CD14-positive monocyte (primary cell): ENCODE measurements around the gene UPP1. TPM values are rescaled to one million over a fixed set of nuclear protein-coding genes. Genes with fewer than 3 reads are reported as not detected.

Source experiments
- DNase-seq, 3 donors: peaks; one replicate each; pipeline ENCODE4 v3.0.0-alpha.2; 2011 to 2022
- H2AFZ ChIP-seq: 2 replicates; pipeline ENCODE4 v1.6.0; 2012; ENCODE audit warnings: mild to moderate bottlenecking, low read depth, low read length, inconsistent platforms; ENCODE audit not compliant: insufficient read depth, poor library complexity, severe bottlenecking
- H3K27ac ChIP-seq, 2 donors: 1 replicate in 1 of 2; 2 replicates in 1 of 2; pipeline ENCODE4 v1.5.1; 2012 to 2013; ENCODE audit warnings: low read length in 2 of 2, control low read depth in 1 of 2, inconsistent platforms in 1 of 2, low read depth in 1 of 2, mild to moderate bottlenecking in 1 of 2
- H3K27me3 ChIP-seq, 2 donors: one replicate each; pipeline versions ENCODE4 v1.6.0 to v1.6.1; 2011 to 2013; ENCODE audit warnings: low read length in 2 of 2; ENCODE audit not compliant: control insufficient read depth in 2 of 2, insufficient read depth in 2 of 2
- H3K36me3 ChIP-seq, 2 donors: replicated peaks in 1 of 2; 1 replicate in 1 of 2; 2 replicates in 1 of 2; pipeline versions ENCODE4 v1.5.1 to v1.6.1; 2012 to 2013; ENCODE audit warnings: low read length in 2 of 2, control low read depth in 1 of 2, inconsistent platforms in 1 of 2, mild to moderate bottlenecking in 1 of 2; ENCODE audit not compliant: insufficient read depth in 2 of 2, control insufficient read depth in 1 of 2
- H3K4me1 ChIP-seq, 2 donors: 1 replicate in 1 of 2; 2 replicates in 1 of 2; pipeline versions ENCODE4 v1.5.1 to v1.6.1; 2012 to 2013; ENCODE audit warnings: low read length in 2 of 2, control low read depth in 1 of 2, inconsistent platforms in 1 of 2, mild to moderate bottlenecking in 1 of 2, moderate library complexity in 1 of 2; ENCODE audit not compliant: insufficient read depth in 2 of 2, control insufficient read depth in 1 of 2
- H3K4me2 ChIP-seq: replicated peaks from 2 replicates; pipeline ENCODE3; 2012; ENCODE audit warnings: low read length, moderate library complexity, mild to moderate bottlenecking; ENCODE audit not compliant: poor library complexity, severe bottlenecking; ENCODE audit errors: extremely low read depth
- H3K4me3 ChIP-seq, 3 experiments: fragments of 200-600 bp in 1 of 3; sonication (generic) in 1 of 3; replicated peaks in 1 of 3; 1 replicate in 2 of 3; 2 replicates in 1 of 3; pipeline ENCODE4 v1.5.1; 2011 to 2013; ENCODE audit warnings: low read length in 3 of 3, mild to moderate bottlenecking in 3 of 3, control low read depth in 2 of 3, low read depth in 2 of 3, inconsistent platforms in 1 of 3, moderate library complexity in 1 of 3
- H3K79me2 ChIP-seq: 2 replicates; pipeline ENCODE4 v1.6.0; 2012; ENCODE audit warnings: mild to moderate bottlenecking, control low read depth, inconsistent platforms, low read length, moderate library complexity; ENCODE audit not compliant: insufficient read depth
- H3K9ac ChIP-seq: 2 replicates; pipeline ENCODE4 v1.6.0; 2017; ENCODE audit warnings: low read length, mild to moderate bottlenecking; ENCODE audit not compliant: insufficient read depth, poor library complexity, severe bottlenecking
- H3K9me3 ChIP-seq, 2 donors: replicated peaks in 1 of 2; 1 replicate in 1 of 2; 2 replicates in 1 of 2; pipeline versions ENCODE4 v1.5.1 to v1.6.1; 2012 to 2013; ENCODE audit warnings: low read length in 2 of 2, control low read depth in 1 of 2; ENCODE audit not compliant: control insufficient read depth in 1 of 2, insufficient read depth in 1 of 2
- H4K20me1 ChIP-seq: 2 replicates; pipeline ENCODE4 v1.6.0; 2012; ENCODE audit warnings: mild to moderate bottlenecking, low read length, control low read depth, moderate library complexity; ENCODE audit not compliant: insufficient read depth
- H3K27ac Mint-ChIP-seq, 7 donors: one replicate each; pipeline ENCODE4 v1.8.0; 2020; ENCODE audit warnings: mild to moderate bottlenecking in 7 of 7, mixed read lengths in 7 of 7, moderate library complexity in 6 of 7, inconsistent platforms in 2 of 7
- H3K27me3 Mint-ChIP-seq, 3 donors: one replicate each; pipeline ENCODE4 v1.8.0; 2021 to 2022; ENCODE audit warnings: low read depth in 3 of 3, mild to moderate bottlenecking in 3 of 3, mixed read lengths in 3 of 3, moderate library complexity in 3 of 3, inconsistent platforms in 1 of 3
- H3K36me3 Mint-ChIP-seq, 2 donors: one replicate each; pipeline ENCODE4 v1.8.0; 2020; ENCODE audit warnings: mixed read lengths in 2 of 2, inconsistent platforms in 1 of 2, mild to moderate bottlenecking in 1 of 2
- H3K4me1 Mint-ChIP-seq: one replicate; pipeline ENCODE4 v1.8.0; 2020; ENCODE audit warnings: mild to moderate bottlenecking, mixed read lengths
- H3K4me3 Mint-ChIP-seq, 2 donors: one replicate each; pipeline ENCODE4 v1.8.0; 2020; ENCODE audit warnings: mild to moderate bottlenecking in 2 of 2, mixed read lengths in 2 of 2, moderate library complexity in 1 of 2
- H3K9me3 Mint-ChIP-seq, 7 donors: one replicate each; pipeline ENCODE4 v1.8.0; 2020 to 2022; ENCODE audit warnings: mixed read lengths in 7 of 7, mild to moderate bottlenecking in 6 of 7, moderate library complexity in 6 of 7, inconsistent platforms in 2 of 7
- CTCF ChIP-seq: fragments of 200-600 bp; IDR thresholded peaks from one replicate; pipeline ENCODE4 v1.8.0; 2022; ENCODE audit warnings: antibody characterized with exemption, mild to moderate bottlenecking
- WGBS: methylation state at CpG from one replicate; pipeline ENCODE4 v1.1.5; 2013; ENCODE audit warnings: missing lambda C conversion rate; ENCODE audit not compliant: insufficient coverage; 5-methylcytosine and 5-hydroxymethylcytosine counted together
- intact Hi-C, 2 donors: fragments of 100-400 bp; cut with micrococcal nuclease; formaldehyde crosslinking; loops; one replicate each; pipeline versions ENCODE4 v1.15.0 to v1.15.1; 2023
- polyA plus RNA-seq, 3 donors: library from polyadenylated mRNA; depleted of rRNA in 1 of 3; unstranded in 2 of 3; stranded (reverse) in 1 of 3; fragments of 300-500 nt in 2 of 3; fragments of >200 nt in 1 of 3; fragmentation: Illumina TruSeq in 2 of 3; gene quantifications; 1 replicate in 2 of 3; 2 replicates in 1 of 3; pipeline ENCODE4 v1.2.3, GENCODE V29; 2012 to 2021

The UPP1 gene
- polyA plus RNA-seq, 3 donors, result 109 to 212 (median 129) TPM

- Mint-ChIP-seq H3K27me3 (peaks cover 0 to 2% (median 0%) of the 10 kb centered on the region in 3 donors), H3K36me3 (no peaks in the 10 kb centered on the region), H3K9me3 (peaks cover 0 to 4% (median 0%) of the 10 kb centered on the region in 7 donors), H3K27ac (no peak overlapping the region), H3K4me3 (no peak overlapping the region), H3K4me1 (no peaks in the 10 kb centered on the region)
- Histone ChIP-seq H3K4me2 (no peak overlapping the region), H3K4me3 (no peak overlapping the region), H3K9ac (no peak overlapping the region), H3K79me2 (no peaks in the 10 kb centered on the region), H3K36me3 (no peaks in the 10 kb centered on the region), H3K4me1 (no peaks in the 10 kb centered on the region), H2AFZ (no peak overlapping the region), H3K27ac (no peak overlapping the region), H3K27me3 (no peaks in the 10 kb centered on the region), H3K9me3 (no peaks in the 10 kb centered on the region), H4K20me1 (no peaks in the 10 kb centered on the region)
- no peak for DNase-seq
- no peak for TF ChIP-seq CTCF
- intact Hi-C loops, result no loop called here
These were observed 43.7 kb downstream of the UPP1 start for GRCh38 chr7:48132792-48133191.

GRCh38 chr7:48139459-48139858 is 50.4 kb downstream of the UPP1 start:
- H3K9me3 Mint-ChIP-seq, result peaks cover 0 to 8% (median 0%) of the 10 kb centered on the region in 7 donors
- H3K4me3 Mint-ChIP-seq, result peak overlapping the region in 1 of 2 donors; percentile 26
- H3K4me1 Mint-ChIP-seq, result peaks cover 18% of the 10 kb centered on the region
- no peaks in the 10 kb centered on the region for H3K36me3 Mint-ChIP-seq
- Histone ChIP-seq H3K4me3 (no peak overlapping the region), H3K36me3 (no peaks in the 10 kb centered on the region), H3K9ac (no peak overlapping the region), H3K9me3 (no peaks in the 10 kb centered on the region), H3K79me2 (no peaks in the 10 kb centered on the region), H3K27ac (no peak overlapping the region), H3K4me2 (no peak overlapping the region), H3K4me1 (peaks cover 0 to 8% of the 10 kb centered on the region in 2 donors), H2AFZ (peak overlapping the region; percentile 54), H3K27me3 (no peaks in the 10 kb centered on the region), H4K20me1 (no peaks in the 10 kb centered on the region)
- no peak for DNase-seq
- 50% methylated on average over 1 of the region's 3 CpGs for WGBS
- H3K27me3 Mint-ChIP-seq, result no peaks in the 10 kb centered on the region
- peak overlapping the region in 1 of 7 donors; percentile 7 for H3K27ac Mint-ChIP-seq
- intact Hi-C loops, result no loop called here
- TF ChIP-seq CTCF, result no peak
